GM23338 (cell line): Measurements from ENCODE around the gene EP400. TPM values are rescaled to one million over a fixed set of nuclear protein-coding genes. Genes with fewer than 3 reads are reported as not detected.

Source experiments
- ATAC-seq: fragments of 200-7000 bp; cut with Tn5 transposase; 3 replicates; pipeline ENCODE4 v1.9.1; 2020
- DNase-seq: peaks from one replicate; pipeline ENCODE4 v3.0.0-alpha.2; 2015; ENCODE audit warnings: low spot score
- H2AFZ ChIP-seq: fragments of 200-600 bp; sonication (generic); 2 replicates; pipeline ENCODE4 v1.8.0; 2016; ENCODE audit warnings: antibody characterized with exemption, mild to moderate bottlenecking, moderate library complexity
- H3F3A ChIP-seq: fragments of 200-600 bp; sonication (generic); replicated peaks from 2 replicates; pipeline ENCODE4 v1.8.0; 2017; ENCODE audit warnings: antibody characterized with exemption, mixed run types, low read depth
- H3K27ac ChIP-seq: fragments of 200-600 bp; sonication (generic); 2 replicates; pipeline ENCODE4 v1.6.1; 2016; ENCODE audit warnings: low read depth
- H3K27me3 ChIP-seq: fragments of 200-600 bp; sonication (generic); 2 replicates; pipeline ENCODE4 v1.8.0; 2016; ENCODE audit warnings: mild to moderate bottlenecking, mixed run types, moderate library complexity; ENCODE audit not compliant: insufficient read depth
- H3K36me3 ChIP-seq: fragments of 200-600 bp; sonication (generic); 2 replicates; pipeline ENCODE4 v1.8.0; 2016; ENCODE audit warnings: mild to moderate bottlenecking; ENCODE audit not compliant: insufficient read depth
- H3K4me1 ChIP-seq: fragments of 200-600 bp; sonication (generic); 2 replicates; pipeline ENCODE4 v1.8.0; 2016; ENCODE audit warnings: mild to moderate bottlenecking, moderate library complexity; ENCODE audit not compliant: insufficient read depth
- H3K4me2 ChIP-seq: fragments of 200-600 bp; sonication (generic); 2 replicates; pipeline ENCODE4 v1.7.1; 2017; ENCODE audit warnings: mixed run types
- H3K4me3 ChIP-seq: fragments of 200-600 bp; sonication (generic); 2 replicates; pipeline ENCODE4 v1.6.1; 2016; ENCODE audit warnings: mixed run types
- H3K79me2 ChIP-seq: fragments of 200-600 bp; sonication (generic); replicated peaks from 2 replicates; pipeline ENCODE4 v1.8.0; 2017; ENCODE audit warnings: mild to moderate bottlenecking; ENCODE audit not compliant: insufficient read depth
- H3K9me2 ChIP-seq: fragments of 200-600 bp; sonication (generic); 2 replicates; pipeline ENCODE4 v1.8.0; 2017; ENCODE audit not compliant: insufficient read depth
- H4K20me1 ChIP-seq: fragments of 200-600 bp; sonication (generic); replicated peaks from 2 replicates; pipeline ENCODE4 v1.8.0; 2017; ENCODE audit warnings: mild to moderate bottlenecking; ENCODE audit not compliant: insufficient read depth
- H3K27ac Mint-ChIP-seq: 2 replicates; pipeline ENCODE4 v1.8.0; 2020; ENCODE audit warnings: inconsistent platforms, mild to moderate bottlenecking, moderate library complexity, mixed read lengths
- H3K27me3 Mint-ChIP-seq: 3 replicates; pipeline ENCODE4 v1.8.0; 2022; ENCODE audit warnings: low read depth, mild to moderate bottlenecking, moderate library complexity, mixed read lengths, inconsistent platforms; ENCODE audit not compliant: insufficient read depth, poor library complexity
- H3K36me3 Mint-ChIP-seq: 3 replicates; pipeline ENCODE4 v1.8.0; 2021; ENCODE audit warnings: low read depth, mild to moderate bottlenecking, inconsistent platforms, moderate library complexity, mixed read lengths
- H3K4me1 Mint-ChIP-seq: 3 replicates; pipeline ENCODE4 v1.8.0; 2020; ENCODE audit warnings: mild to moderate bottlenecking, inconsistent platforms, mixed read lengths
- H3K4me3 Mint-ChIP-seq: 3 replicates; pipeline ENCODE4 v1.8.0; 2021; ENCODE audit warnings: moderate library complexity, mild to moderate bottlenecking, inconsistent platforms, mixed read lengths
- H3K9me3 Mint-ChIP-seq: 3 replicates; pipeline ENCODE4 v1.8.0; 2020; ENCODE audit warnings: moderate library complexity, mild to moderate bottlenecking, inconsistent platforms, mixed read lengths
- CREB1 ChIP-seq: fragments of 250-450 bp; sonication (Bioruptor Pico); IDR thresholded peaks from 2 replicates; pipeline ENCODE4 v1.5.0; 2020; ENCODE audit warnings: low read depth, mild to moderate bottlenecking, moderate library complexity
- CTCF ChIP-seq, 2 experiments: fragments of 200-600 bp in 1 of 2; sonication (generic) in 1 of 2; conservative IDR thresholded peaks; 2 replicates each; pipeline versions ENCODE4 v1.5.1 to v1.6.1; 2016 to 2017; ENCODE audit warnings: antibody characterized with exemption in 2 of 2, low read depth in 2 of 2, mild to moderate bottlenecking in 2 of 2, moderate library complexity in 1 of 2
- ETS1 ChIP-seq: IDR thresholded peaks from 2 replicates; pipeline ENCODE4 v1.6.1; 2016; ENCODE audit warnings: antibody characterized with exemption
- POLR2AphosphoS5 ChIP-seq: IDR thresholded peaks from 2 replicates; pipeline ENCODE4 v1.6.1; 2016; ENCODE audit warnings: antibody characterized with exemption, low read depth
- REST ChIP-seq: IDR thresholded peaks from one replicate; pipeline ENCODE4 v1.6.1; 2018; ENCODE audit warnings: antibody characterized with exemption; ENCODE audit not compliant: unreplicated experiment
- STAT1 ChIP-seq: IDR thresholded peaks from one replicate; pipeline ENCODE4 v1.6.1; 2016; ENCODE audit warnings: antibody characterized with exemption; ENCODE audit not compliant: unreplicated experiment
- ZNF114 ChIP-seq: fragments of 250-450 bp; sonication (Bioruptor Pico); IDR thresholded peaks from 2 replicates; pipeline ENCODE4 v1.5.0; 2020; ENCODE audit warnings: mild to moderate bottlenecking, moderate library complexity
- long read RNA-seq: library from polyadenylated mRNA; unstranded; transcript quantifications from one replicate; pipeline ENCODE4 v2.0.0, GENCODE V29; 2020; ENCODE audit not compliant: unreplicated experiment
- polyA plus RNA-seq: library from polyadenylated mRNA; unstranded; fragments of >200 nt; fragmentation: Nextera tagmentation; extraction: Ambion mirVana; gene quantifications from 2 replicates; pipeline ENCODE4 v1.2.1, GENCODE V29; 2016
- total RNA-seq: library from RNA; depleted of rRNA; stranded (reverse); fragments of >200 nt; shearing (Covaris generic); gene quantifications from 2 replicates; pipeline ENCODE4 v1.2.3, GENCODE V29; 2014; rRNA removed

EP400 gene
- total RNA-seq (47.7 and 57.2 TPM in 2 replicates), polyA plus RNA-seq (24.5 and 26.3 TPM in 2 replicates)
- long read RNA-seq, partial matches to known transcripts, result 1 of 3 reads
- long read RNA-seq, other reads (novel, unspliced or antisense), result 2 of 3 reads

GRCh38 chr12:131949431-131950181, at the start of gene EP400:
Gene EP400, plus strand, starts transcription at chr12:131949942. Its CDS starts 10,678 bp downstream, at chr12:131960620.
- Histone ChIP-seq H3F3A (peaks cover 17% of the 10 kb centered on the region), H3K27me3 (no peaks in the 10 kb centered on the region), H2AFZ (peak within 1 kb of the TSS; percentile 90), H4K20me1 (peaks cover 28% of the 10 kb centered on the region), H3K27ac (no peak within 1 kb of the TSS), H3K79me2 (peaks cover 43% of the 10 kb centered on the region), H3K9me2 (no peaks in the 10 kb centered on the region), H3K36me3 (no peaks in the 10 kb centered on the region), H3K4me2 (peak within 1 kb of the TSS; percentile 88), H3K4me1 (peaks cover 12% of the 10 kb centered on the region), H3K4me3 (peak within 1 kb of the TSS; percentile 91)
- Mint-ChIP-seq H3K4me3 (peak within 1 kb of the TSS; percentile 89), H3K36me3 (peaks cover 15% of the 10 kb centered on the region), H3K27me3 (peaks cover 12% of the 10 kb centered on the region), H3K9me3 (peaks cover 4% of the 10 kb centered on the region; the same call in 1 of the 3 replicates), H3K4me1 (peaks cover 8% of the 10 kb centered on the region), H3K27ac (peak within 1 kb of the TSS; percentile 91)
- DNase-seq, result peak; percentile 98
- ATAC-seq, result peak; percentile 89
- TF ChIP-seq CREB1 (CRISPR knock-in tag) (peak; percentile 78), ETS1 (no peak; the same call in 1 of the 2 replicates), ZNF114 (CRISPR knock-in tag) (no peak), CTCF (conservative IDR thresholded peaks at IDR 0.05; ENCODE audit: low read depth in 2 of 2) (peak; percentile 33 to 79), POLR2AphosphoS5 (peak; percentile 79)

- DNase-seq (no peak), ATAC-seq (no peak)
- H3F3A ChIP-seq, result peaks cover 5% of the 10 kb centered on the region; the same call in 1 of the 2 replicates
- Mint-ChIP-seq H3K4me3 (no peak overlapping the region), H3K4me1 (peaks cover 10% of the 10 kb centered on the region; the same call in 2 of the 3 replicates), H3K27ac (peak overlapping the region; percentile 68), H3K36me3 (peaks cover 15% of the 10 kb centered on the region), H3K27me3 (peaks cover 7% of the 10 kb centered on the region), H3K9me3 (no peaks in the 10 kb centered on the region; the same call in 2 of the 3 replicates)
- H3K79me2 ChIP-seq, result peaks cover 46% of the 10 kb centered on the region
- H3K4me2 ChIP-seq, result no peak overlapping the region
- no peaks in the 10 kb centered on the region for H3K9me2 ChIP-seq
- no peaks in the 10 kb centered on the region for H3K27me3 ChIP-seq
- H3K4me1 ChIP-seq, result peaks cover 7% of the 10 kb centered on the region; the same call in 1 of the 2 replicates
- H3K4me3 ChIP-seq, result no peak overlapping the region
- no peak overlapping the region for H3K27ac ChIP-seq
- no peaks in the 10 kb centered on the region; the same call in 1 of the 2 replicates for H3K36me3 ChIP-seq
- no peaks in the 10 kb centered on the region; the same call in 1 of the 2 replicates for H4K20me1 ChIP-seq
- no peak overlapping the region for H2AFZ ChIP-seq
- TF ChIP-seq CREB1 (CRISPR knock-in tag), result no peak
- no peak for TF ChIP-seq REST
- no peak for TF ChIP-seq STAT1
Measured at GRCh38 chr12:131900397-131900796, 49.3 kb upstream of the EP400 start.
